GM12874 (cell line): ENCODE results near the gene CCDC146.
A peak's percentile ranks its signal among the peaks of the same experiment; 100 is the strongest.

ENCODE experiments used
- TF ChIP-seq, protein P1 (sequence below): IDR thresholded peaks from 2 replicates; pipeline ENCODE4 v1.5.1; 2011; ENCODE audit warnings: low read depth, mild to moderate bottlenecking, control low read depth, low read length, moderate library complexity; ENCODE audit not compliant: insufficient read depth

The CCDC146 gene

DNA sequence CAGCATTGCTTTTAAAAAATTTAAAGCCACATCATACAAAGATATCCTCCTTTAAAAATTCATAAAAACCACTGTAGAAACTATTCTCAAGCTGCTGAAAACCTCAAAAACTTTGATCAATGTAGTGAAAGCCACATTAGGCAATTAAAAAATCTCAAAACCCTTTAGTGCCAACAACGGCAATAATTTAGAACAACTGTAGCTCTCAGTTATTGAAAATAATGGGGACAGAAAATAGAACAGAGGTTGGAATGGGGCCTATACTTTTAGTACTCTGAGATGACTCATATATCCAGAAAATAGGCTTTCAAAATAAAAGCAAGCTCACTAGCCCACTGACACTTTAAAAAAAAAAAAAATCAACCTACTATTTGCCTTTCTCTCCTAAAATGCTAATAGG is 206.3 kb downstream of the CCDC146 start:
- TF ChIP-seq, protein P1, sequence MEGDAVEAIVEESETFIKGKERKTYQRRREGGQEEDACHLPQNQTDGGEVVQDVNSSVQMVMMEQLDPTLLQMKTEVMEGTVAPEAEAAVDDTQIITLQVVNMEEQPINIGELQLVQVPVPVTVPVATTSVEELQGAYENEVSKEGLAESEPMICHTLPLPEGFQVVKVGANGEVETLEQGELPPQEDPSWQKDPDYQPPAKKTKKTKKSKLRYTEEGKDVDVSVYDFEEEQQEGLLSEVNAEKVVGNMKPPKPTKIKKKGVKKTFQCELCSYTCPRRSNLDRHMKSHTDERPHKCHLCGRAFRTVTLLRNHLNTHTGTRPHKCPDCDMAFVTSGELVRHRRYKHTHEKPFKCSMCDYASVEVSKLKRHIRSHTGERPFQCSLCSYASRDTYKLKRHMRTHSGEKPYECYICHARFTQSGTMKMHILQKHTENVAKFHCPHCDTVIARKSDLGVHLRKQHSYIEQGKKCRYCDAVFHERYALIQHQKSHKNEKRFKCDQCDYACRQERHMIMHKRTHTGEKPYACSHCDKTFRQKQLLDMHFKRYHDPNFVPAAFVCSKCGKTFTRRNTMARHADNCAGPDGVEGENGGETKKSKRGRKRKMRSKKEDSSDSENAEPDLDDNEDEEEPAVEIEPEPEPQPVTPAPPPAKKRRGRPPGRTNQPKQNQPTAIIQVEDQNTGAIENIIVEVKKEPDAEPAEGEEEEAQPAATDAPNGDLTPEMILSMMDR = no peak

DNA sequence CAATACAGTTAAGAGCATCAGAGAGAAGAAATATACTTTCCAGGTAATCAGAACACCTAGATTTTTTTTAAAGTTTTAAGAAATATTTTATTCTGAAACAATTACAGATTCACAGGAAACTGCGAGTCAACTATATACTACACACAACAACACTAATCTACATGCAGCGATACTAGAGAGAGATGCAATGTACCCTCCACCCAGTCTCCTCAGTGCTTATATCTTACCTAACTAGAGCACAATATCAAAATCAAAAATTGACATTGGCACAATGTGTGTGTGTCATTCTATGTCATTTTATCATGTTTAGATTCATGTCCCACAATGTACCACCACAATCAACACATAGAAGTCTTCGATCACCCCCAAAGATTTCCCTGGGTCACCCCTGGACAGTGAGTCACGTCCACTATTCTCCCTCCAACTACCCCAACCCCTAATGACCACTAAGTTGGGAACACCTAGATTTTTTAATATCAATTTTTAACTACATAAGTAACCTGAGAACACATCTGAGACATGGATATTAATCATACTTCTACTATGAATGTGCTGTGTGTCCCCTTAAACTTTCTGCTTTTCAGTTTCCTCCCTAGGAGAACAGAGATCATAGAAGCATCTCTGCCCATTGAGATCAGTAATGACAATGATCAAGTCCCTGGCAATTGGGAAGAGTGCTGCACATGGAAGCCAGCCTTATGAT is 207.2 kb downstream of the CCDC146 start:
- TF ChIP-seq, protein P1 = no peak

DNA sequence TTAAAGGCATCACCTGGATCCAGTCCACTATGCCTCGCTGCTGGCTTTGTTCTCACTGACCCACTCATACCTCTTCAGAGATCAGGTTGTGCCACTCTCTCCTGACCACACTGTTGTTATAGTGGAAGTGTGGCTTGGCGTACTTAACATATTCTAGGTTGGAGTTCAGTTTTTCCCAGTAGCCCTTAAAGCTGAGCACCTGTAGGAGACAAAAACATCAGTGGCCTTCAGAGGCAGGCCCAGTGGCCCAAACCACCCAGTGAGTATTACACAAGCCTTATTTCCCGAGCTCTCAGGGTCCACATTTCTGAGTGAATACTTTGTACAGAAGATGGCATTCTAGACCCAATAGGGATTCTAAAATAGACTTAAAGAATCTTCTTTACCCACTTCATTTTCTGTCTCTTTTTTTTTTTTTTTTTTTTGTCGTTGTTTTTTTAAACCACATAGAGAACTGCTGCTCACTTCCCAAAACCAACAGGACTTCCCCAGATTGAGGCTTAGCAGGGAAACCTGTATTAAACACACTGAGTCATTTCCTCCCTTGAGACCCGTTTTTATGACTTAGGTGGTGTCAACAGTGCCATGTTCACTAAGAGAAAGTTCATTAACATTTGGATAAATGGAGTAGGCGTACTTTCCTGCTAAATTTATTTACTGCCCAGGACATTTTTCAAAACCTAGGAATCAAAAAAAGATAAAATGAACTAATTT is 207.9 kb downstream of the CCDC146 start:
- TF ChIP-seq, protein P1 = no peak

DNA sequence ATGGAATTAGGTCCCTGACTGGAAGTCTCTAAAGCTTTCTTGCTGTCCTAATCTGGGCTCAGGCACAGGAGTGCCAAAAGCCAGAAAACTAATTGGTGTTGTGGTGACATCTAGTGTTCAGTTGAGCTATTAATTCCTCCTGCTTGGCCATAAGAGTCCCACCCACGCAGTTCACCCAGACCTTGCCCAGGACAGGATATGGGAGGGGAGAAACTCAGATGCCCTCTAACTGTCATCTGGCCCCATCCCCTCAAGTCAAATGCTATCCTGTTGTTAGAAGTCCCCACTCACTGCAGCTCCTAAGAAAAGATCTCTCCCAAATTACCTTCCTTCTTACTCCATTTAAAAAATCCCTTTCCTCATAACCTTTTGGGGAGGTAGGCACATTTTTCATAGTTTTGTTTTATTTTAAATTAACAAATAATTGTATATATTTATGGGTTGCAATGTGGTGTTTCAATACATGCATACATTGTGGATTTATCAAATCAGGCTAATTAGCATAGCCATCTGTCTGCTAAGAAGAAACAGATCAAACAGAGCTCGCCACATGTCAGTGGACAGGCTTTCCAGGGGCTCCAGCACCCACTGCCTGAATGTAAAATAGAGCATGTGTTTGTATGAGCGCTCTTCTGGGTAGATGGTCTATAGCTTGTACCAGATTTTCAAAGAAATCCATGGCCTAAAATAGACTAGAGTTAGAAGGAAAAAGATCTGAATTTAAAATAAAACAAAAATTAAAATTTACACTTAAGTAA is 209.7 kb downstream of the CCDC146 start:
- TF ChIP-seq, protein P1 = peak; percentile 56

DNA sequence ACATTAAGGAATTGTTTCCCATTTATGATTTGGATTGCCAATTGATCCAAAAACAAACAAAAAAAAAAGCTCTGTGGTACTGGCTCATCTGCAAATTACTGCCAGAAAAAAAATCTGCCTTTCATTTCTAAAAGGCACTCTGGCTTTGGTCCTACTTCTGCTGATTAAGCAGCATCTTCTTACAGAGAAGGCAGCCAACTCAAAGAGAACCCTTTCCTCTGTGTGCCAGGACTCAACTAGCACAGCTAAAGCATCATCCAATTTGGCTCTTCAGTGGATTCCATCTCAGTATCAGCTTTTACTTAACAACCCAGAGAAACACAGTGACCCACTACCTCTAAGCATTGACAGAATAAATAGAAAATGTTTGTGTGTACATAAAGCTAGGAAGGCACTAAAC is 213.2 kb downstream of the CCDC146 start:
- TF ChIP-seq, protein P1 = no peak

DNA sequence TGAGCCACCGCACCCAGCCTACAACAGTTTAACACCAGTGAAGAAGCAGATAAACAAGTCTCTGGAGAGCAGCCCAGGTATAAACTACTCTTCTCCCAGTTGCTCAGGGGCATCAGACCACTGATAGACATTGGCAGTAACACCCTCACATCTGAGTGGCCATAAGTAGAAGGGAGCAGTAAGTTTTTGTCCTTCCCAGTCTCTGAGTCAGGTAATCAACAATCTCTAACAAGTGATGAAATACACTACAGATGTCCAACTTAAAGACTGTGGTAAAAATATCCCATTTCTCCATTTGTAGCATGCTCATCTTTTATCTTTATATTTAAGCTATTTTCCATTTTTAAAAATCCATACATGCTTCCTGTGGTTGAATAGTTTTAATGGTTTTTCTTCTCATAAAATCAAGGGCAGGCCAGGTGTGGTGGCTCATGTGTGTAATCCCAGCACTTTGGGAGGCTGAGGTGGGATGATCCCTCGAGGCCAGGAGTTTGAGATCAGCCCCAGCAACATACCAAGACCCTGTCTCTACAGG is 215.1 kb downstream of the CCDC146 start:
- TF ChIP-seq, protein P1 = no peak

DNA sequence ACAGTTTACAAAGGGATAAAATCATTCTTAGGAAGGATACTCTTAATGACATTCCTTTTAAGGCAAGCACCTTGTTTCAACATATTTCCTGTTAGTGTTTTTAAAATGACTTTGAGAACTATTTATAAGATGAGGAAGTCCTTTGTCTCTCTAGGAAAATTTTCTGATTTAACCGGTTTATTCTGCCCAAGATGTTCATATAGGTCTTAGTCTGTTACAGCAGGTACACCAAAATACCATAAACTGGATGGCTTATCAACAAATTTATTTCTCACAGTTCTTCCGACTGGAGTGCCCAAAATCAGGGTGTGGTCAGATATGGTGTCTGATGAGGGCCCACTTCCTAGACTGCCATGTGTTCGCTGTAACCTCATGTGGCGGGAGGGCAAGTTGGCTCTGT is 215.8 kb downstream of the CCDC146 start:
- TF ChIP-seq, protein P1 = no peak
